K562 (cell line): ENCODE results near the gene NFATC4. TPM values are rescaled to one million over a fixed set of nuclear protein-coding genes. Genes with fewer than 3 reads are reported as not detected.

Experiments used
- ATAC-seq: fragments of 200-7000 bp; cut with Tn5 transposase; 3 replicates; pipeline ENCODE4 v1.9.1; 2020; ENCODE audit warnings: moderate library complexity
- BruUV-seq: library from RNA; stranded (reverse); fragments of 400-500 nt; replicated peaks from 2 replicates; lab custom pipeline; 2021; lab: Mats Ljungman, UMichigan
- CTCF ChIA-PET: fragments of 300-600 bp; formaldehyde crosslinking; extraction: SDS; loops from one replicate; lab custom pipeline; 2021; ENCODE audit warnings: low intra/inter-chr PET ratio; lab: Yijun Ruan, JAX
- POLR2A ChIA-PET: fragments of 300-600, 350-650 bp; sonication (Branson Sonifier 250); formaldehyde crosslinking; extraction: SDS; loops from one replicate; lab custom pipeline; 2021; ENCODE audit warnings: antibody characterized with exemption, inconsistent platforms; lab: Yijun Ruan, JAX
- DNase-seq, 4 experiments: peaks; one replicate each; pipeline versions ENCODE4 v3.0.0 to v3.0.0-alpha.2; 2011 to 2018; ENCODE audit warnings: low spot score in 3 of 4, mixed read lengths in 3 of 4; ENCODE audit errors: extremely low read depth in 1 of 4
- FAIRE-seq: peaks from 2 replicates; lab custom pipeline; 2011; peaks lifted over from hg19 to GRCh38; lab: Jason Lieb, UNC
- H2AFZ ChIP-seq: 2 replicates; pipeline ENCODE4 v1.6.0; 2011; ENCODE audit warnings: low read depth, low read length, control low read depth, inconsistent platforms
- H3K27ac ChIP-seq: fragments of 200-600 bp; 3 replicates; pipeline ENCODE4 v1.8.0; 2011; ENCODE audit warnings: low read depth, mild to moderate bottlenecking, control low read depth, inconsistent platforms, low read length, moderate library complexity, mixed read lengths; ENCODE audit errors: extremely low read depth
- H3K27me3 ChIP-seq, 2 experiments: fragments of 300-600 bp in 1 of 2; 2 replicates in 1 of 2; 3 replicates in 1 of 2; pipeline versions ENCODE4 v1.6.0 to v1.8.0; 2011; ENCODE audit warnings: inconsistent platforms in 2 of 2, low read length in 2 of 2, mild to moderate bottlenecking in 1 of 2, mixed read lengths in 1 of 2, moderate library complexity in 1 of 2; ENCODE audit not compliant: control insufficient read depth in 2 of 2, insufficient read depth in 2 of 2
- H3K36me3 ChIP-seq: fragments of 300-600 bp; 3 replicates; pipeline ENCODE4 v1.8.0; 2011; ENCODE audit warnings: mild to moderate bottlenecking, low read length, inconsistent platforms; ENCODE audit not compliant: control insufficient read depth, insufficient read depth
- H3K4me1 ChIP-seq, 2 experiments: fragments of 200-600 bp in 1 of 2; replicated peaks in 1 of 2; 2 replicates in 1 of 2; 3 replicates in 1 of 2; pipeline versions ENCODE4 v1.5.1 to v1.8.0; 2011; ENCODE audit warnings: inconsistent platforms in 2 of 2, low read length in 2 of 2, mild to moderate bottlenecking in 1 of 2, mixed read lengths in 1 of 2, moderate library complexity in 1 of 2; ENCODE audit not compliant: control insufficient read depth in 2 of 2, insufficient read depth in 2 of 2
- H3K4me2 ChIP-seq: 2 replicates; pipeline ENCODE4 v1.6.1; 2011; ENCODE audit warnings: low read length, control low read depth, inconsistent platforms, mixed read lengths; ENCODE audit not compliant: insufficient read depth
- H3K4me3 ChIP-seq: fragments of 200-600 bp; sonication (generic), shearing (Covaris generic); 2 replicates; pipeline ENCODE4 v1.5.1; 2016; ENCODE audit warnings: control low read depth, inconsistent platforms
- H3K79me2 ChIP-seq: fragments of 200-600 bp; 3 replicates; pipeline ENCODE4 v1.8.0; 2011; ENCODE audit warnings: low read length, inconsistent platforms; ENCODE audit not compliant: control insufficient read depth, insufficient read depth
- H3K9ac ChIP-seq, 2 experiments: 2 replicates each; pipeline versions ENCODE4 v1.6.0 to v1.6.1; 2011; ENCODE audit warnings: low read depth in 2 of 2, low read length in 2 of 2, control low read depth in 1 of 2, inconsistent platforms in 1 of 2, mild to moderate bottlenecking in 1 of 2, mixed read lengths in 1 of 2; ENCODE audit not compliant: insufficient read depth in 1 of 2
- H3K9me1 ChIP-seq: one replicate; pipeline ENCODE4 v1.6.0; 2011; ENCODE audit warnings: inconsistent platforms, mild to moderate bottlenecking, low read length, moderate library complexity; ENCODE audit not compliant: control insufficient read depth, insufficient read depth
- H3K9me3 ChIP-seq: replicated peaks from 2 replicates; pipeline ENCODE4 v1.5.1; 2011; ENCODE audit warnings: low read depth, low read length, inconsistent platforms; ENCODE audit not compliant: control insufficient read depth, insufficient read depth
- H4K20me1 ChIP-seq: replicated peaks from 2 replicates; pipeline ENCODE4 v1.6.1; 2011; ENCODE audit warnings: low read length, inconsistent platforms, mixed read lengths; ENCODE audit not compliant: control insufficient read depth, insufficient read depth
- ADNP ChIP-seq: fragments of 200-800 bp; sonication (Bioruptor generic); IDR thresholded peaks from 2 replicates; pipeline ENCODE4 v1.6.1; 2016; ENCODE audit warnings: missing genetic modification characterization, missing compliant biosample characterization
- CEBPB ChIP-seq: fragments of 450-650 bp; IDR thresholded peaks from 2 replicates; pipeline ENCODE4 v1.6.1; 2016; ENCODE audit warnings: missing genetic modification characterization, missing compliant biosample characterization
- PCBP1 ChIP-seq: fragments of 200-400 bp; formaldehyde crosslinking; IDR thresholded peaks from 2 replicates; pipeline ENCODE4 v1.6.1; 2018; ENCODE audit warnings: mild to moderate bottlenecking, low read depth, low read length; ENCODE audit not compliant: poor library complexity, severe bottlenecking
- XRCC4 ChIP-seq: IDR thresholded peaks from one replicate; pipeline ENCODE4 v1.6.1; 2011; ENCODE audit not compliant: insufficient read depth, insufficient read length; ENCODE audit errors: extremely low read depth
- ZBTB7A ChIP-seq: IDR thresholded peaks from 2 replicates; pipeline ENCODE4 v1.6.1; 2011; ENCODE audit warnings: low read depth, mild to moderate bottlenecking, low read length, moderate library complexity, borderline replicate concordance; ENCODE audit not compliant: control insufficient read depth
- WGBS: fragments of 100-300 bp; shearing (Covaris generic); methylation state at CpG from one replicate; pipeline ENCODE4 v1.1.6; 2016; ENCODE audit warnings: low coverage, mixed read lengths; ENCODE audit not compliant: insufficient coverage; ENCODE audit errors: missing lambda C conversion rate; 5-methylcytosine and 5-hydroxymethylcytosine counted together
- in situ Hi-C: fragments of 300-500 bp; cut with MboI; formaldehyde crosslinking; loops from 4 replicates; pipeline ENCODE4 v1.15.0; 2018; ENCODE audit warnings: inconsistent platforms, mixed read lengths
- intact Hi-C: fragments of 100-400 bp; cut with micrococcal nuclease; formaldehyde crosslinking; loops from 2 replicates; pipeline ENCODE4 v1.14.2; 2022
- polyA plus RNA-seq, 8 experiments: library from polyadenylated mRNA; depleted of rRNA in 4 of 8; stranded (reverse) in 5 of 8; unstranded in 3 of 8; fragments of >200 nt; fragmentation: Nextera tagmentation in 2 of 8; fragmentation: Illumina TruSeq in 1 of 8; extraction: Ambion mirVana in 2 of 8; extraction: Trizol in 1 of 8; gene quantifications; 2 replicates each; pipeline versions ENCODE4 v1.2.1 to v1.2.3, GENCODE V29; 2011 to 2014; ENCODE audit warnings: inconsistent platforms in 1 of 8, missing spikeins in 1 of 8
- total RNA-seq, 7 experiments: library from RNA; depleted of rRNA in 6 of 7; stranded (reverse); fragments of >200 nt in 6 of 7; fragmentation: Illumina TruSeq in 2 of 7; extraction: Trizol in 2 of 7; gene quantifications; 2 replicates each; pipeline versions ENCODE4 v1.2.1 to v1.2.3, GENCODE V29; 2011 to 2021; ENCODE audit warnings: low replicate concordance in 1 of 7
- TF ChIP-seq, protein P1 (sequence below): fragments of 450-650 bp; formaldehyde crosslinking; IDR thresholded peaks from 2 replicates; pipeline ENCODE4 v1.4.0; 2022; ENCODE audit warnings: mild to moderate bottlenecking, moderate library complexity

The NFATC4 gene
- total and polyA plus RNA-seq, 9 of the 15 experiments (the other 6 are each of a cell fraction or from before 2014, with no cell fraction given) = 0.25 to 3.8 (median 0.78) TPM; not detected in 1

GRCh38 chr14:24414732-24415420 is 46.9 kb downstream of the NFATC4 start:
- no peak overlapping the region for H2AFZ ChIP-seq
- H3K27me3 ChIP-seq = no peaks in the 10 kb centered on the region
- ChIA-PET POLR2A (no interaction called here), CTCF (interaction anchor here (0.7 kb wide), 1 partner anchor 708 kb away, joined by 3 read pairs; no protein-coding TSS in a partner anchor)
- TF ChIP-seq XRCC4 (no peak), ZBTB7A (no peak), PCBP1 (no peak), ADNP (tag) (no peak), CEBPB (no peak)
- TF ChIP-seq, protein P1, sequence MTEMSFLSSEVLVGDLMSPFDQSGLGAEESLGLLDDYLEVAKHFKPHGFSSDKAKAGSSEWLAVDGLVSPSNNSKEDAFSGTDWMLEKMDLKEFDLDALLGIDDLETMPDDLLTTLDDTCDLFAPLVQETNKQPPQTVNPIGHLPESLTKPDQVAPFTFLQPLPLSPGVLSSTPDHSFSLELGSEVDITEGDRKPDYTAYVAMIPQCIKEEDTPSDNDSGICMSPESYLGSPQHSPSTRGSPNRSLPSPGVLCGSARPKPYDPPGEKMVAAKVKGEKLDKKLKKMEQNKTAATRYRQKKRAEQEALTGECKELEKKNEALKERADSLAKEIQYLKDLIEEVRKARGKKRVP (CRISPR knock-in tag) = no peak
- WGBS = 44% methylated on average over 10 of the region's 15 CpGs
- H3K9ac ChIP-seq = no peak overlapping the region
- H3K4me3 ChIP-seq = no peak overlapping the region
- intact Hi-C loops (no loop called here), in situ Hi-C loops (no loop called here)
- H3K79me2 ChIP-seq = no peaks in the 10 kb centered on the region
- H3K4me2 ChIP-seq = no peak overlapping the region
- H4K20me1 ChIP-seq = no peaks in the 10 kb centered on the region
- no peaks in the 10 kb centered on the region for H3K36me3 ChIP-seq
- no peak overlapping the region for H3K27ac ChIP-seq
- BruUV-seq = no TSS peak
- FAIRE-seq (no peak), DNase-seq (no peak), ATAC-seq (no peak)
- H3K9me3 ChIP-seq = no peaks in the 10 kb centered on the region
- no peaks in the 10 kb centered on the region for H3K9me1 ChIP-seq
- peaks cover 4 to 26% of the 10 kb centered on the region in 2 experiments; a peak in 4 of 5 replicates for H3K4me1 ChIP-seq
